Fibroblast of the aortic adventitia (primary cell): Measurements from ENCODE around the gene MYL3. TPM values are rescaled to one million over a fixed set of nuclear protein-coding genes. Genes with fewer than 3 reads are reported as not detected.
A peak's percentile ranks its signal among the peaks of the same experiment; 100 is the strongest.

Source experiments
- DNase-seq: peaks from one replicate; pipeline ENCODE4 v3.0.0-alpha.2; 2010; ENCODE audit warnings: low read depth
- H3K4me3 ChIP-seq: 2 replicates; pipeline ENCODE4 v1.5.1; 2011; ENCODE audit warnings: low read depth, mild to moderate bottlenecking, control low read depth, low read length, moderate library complexity
- CTCF ChIP-seq: IDR thresholded peaks from 2 replicates; pipeline ENCODE4 v1.5.1; 2011; ENCODE audit warnings: mild to moderate bottlenecking, low read length, control low read depth, inconsistent platforms; ENCODE audit not compliant: insufficient read depth
- total RNA-seq: library from RNA; depleted of rRNA; stranded (reverse); fragments of >200 nt; gene quantifications from 2 replicates; pipeline ENCODE4 v1.2.3, GENCODE V29; 2012; ENCODE audit warnings: low replicate concordance

Gene MYL3
- total RNA-seq, 1 donor: not detected

DNA sequence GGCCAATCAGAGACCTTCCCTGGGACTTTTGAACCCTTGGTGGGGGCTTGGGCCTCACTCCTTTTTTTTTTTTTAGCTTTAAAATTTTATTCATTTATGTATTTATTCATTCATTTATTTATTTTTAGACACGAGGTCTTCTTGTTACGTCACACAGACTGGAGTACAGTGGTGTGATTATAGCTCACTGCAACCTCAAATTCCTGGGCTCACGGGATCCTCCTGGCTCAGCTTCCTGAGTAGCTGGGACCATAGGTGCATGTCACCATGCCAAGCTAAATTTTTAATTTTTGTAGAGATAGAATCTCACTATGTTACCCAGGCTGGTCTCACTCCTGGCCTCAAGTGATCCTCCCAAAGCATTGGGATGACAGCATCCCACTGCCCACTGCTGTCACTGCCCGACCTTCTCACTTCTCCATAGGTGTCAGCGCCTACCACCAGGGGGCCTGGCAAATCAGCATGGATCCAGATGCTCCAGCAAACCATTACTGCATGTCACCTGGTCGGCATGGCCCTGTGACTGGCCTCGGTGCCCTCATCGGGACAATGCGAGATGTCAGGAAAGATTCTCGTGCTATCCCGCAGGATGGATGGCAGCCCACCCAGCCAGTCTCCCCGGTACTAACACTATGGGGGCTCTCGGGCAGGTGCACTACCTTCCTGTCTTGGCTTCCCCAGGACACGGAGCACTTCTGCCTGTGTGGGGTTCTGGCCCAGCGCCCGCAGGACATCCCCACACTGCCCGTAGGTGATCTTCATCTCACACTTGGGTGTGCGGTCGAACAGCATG is 3.0 kb downstream of the MYL3 start:
- peak; percentile 36 for TF ChIP-seq CTCF
- no peak for DNase-seq
- no peak overlapping the region for H3K4me3 ChIP-seq

DNA sequence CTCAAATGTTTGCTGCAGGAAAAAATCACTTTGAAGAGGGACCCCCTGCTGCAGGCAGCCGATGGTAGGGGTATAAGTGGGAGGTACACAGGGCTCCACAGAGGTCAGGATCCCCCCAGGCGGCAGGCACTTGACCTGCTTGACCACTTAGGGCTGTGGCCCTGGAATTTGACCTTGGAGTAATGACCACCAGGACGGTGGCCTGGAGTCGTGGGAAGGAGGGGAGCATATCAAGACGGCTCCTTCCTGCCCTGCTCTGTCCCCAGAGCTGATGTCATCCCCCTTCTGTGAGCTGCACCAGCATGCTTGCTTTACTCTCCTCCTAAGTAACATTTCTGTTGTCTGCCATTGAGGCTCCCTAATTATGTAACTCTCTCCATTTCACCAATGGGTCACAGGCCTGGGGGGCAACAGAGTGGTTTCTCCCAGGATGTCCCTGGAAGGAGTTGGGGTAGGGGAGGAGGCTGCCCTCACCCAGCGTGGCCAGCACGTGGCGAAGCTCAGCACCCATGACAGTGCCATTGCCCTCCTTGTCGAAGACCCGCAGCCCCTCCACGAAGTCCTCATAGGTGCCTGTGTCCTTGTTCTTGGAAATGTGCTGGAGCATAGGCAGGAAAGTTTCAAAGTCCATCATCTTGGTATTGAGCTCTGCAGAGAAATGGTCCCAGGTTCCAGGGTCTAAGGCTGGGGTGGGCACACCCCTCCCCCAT is 4.1 kb downstream of the MYL3 start:
- DNase-seq: no peak
- TF ChIP-seq CTCF: no peak

GRCh38 chr3:46858456-46858855 is 4.8 kb downstream of the MYL3 start:
- H3K4me3 ChIP-seq: no peak overlapping the region
- DNase-seq: no peak
- TF ChIP-seq CTCF: no peak

More for the DNA sequence above, 4.1 kb downstream of the MYL3 start:
- H3K4me3 ChIP-seq: no peak overlapping the region

- TF ChIP-seq CTCF: no peak
- DNase-seq: no peak
- H3K4me3 ChIP-seq: no peak overlapping the region
These were observed 5.5 kb downstream of the MYL3 start for GRCh38 chr3:46857485-46858341.

DNA sequence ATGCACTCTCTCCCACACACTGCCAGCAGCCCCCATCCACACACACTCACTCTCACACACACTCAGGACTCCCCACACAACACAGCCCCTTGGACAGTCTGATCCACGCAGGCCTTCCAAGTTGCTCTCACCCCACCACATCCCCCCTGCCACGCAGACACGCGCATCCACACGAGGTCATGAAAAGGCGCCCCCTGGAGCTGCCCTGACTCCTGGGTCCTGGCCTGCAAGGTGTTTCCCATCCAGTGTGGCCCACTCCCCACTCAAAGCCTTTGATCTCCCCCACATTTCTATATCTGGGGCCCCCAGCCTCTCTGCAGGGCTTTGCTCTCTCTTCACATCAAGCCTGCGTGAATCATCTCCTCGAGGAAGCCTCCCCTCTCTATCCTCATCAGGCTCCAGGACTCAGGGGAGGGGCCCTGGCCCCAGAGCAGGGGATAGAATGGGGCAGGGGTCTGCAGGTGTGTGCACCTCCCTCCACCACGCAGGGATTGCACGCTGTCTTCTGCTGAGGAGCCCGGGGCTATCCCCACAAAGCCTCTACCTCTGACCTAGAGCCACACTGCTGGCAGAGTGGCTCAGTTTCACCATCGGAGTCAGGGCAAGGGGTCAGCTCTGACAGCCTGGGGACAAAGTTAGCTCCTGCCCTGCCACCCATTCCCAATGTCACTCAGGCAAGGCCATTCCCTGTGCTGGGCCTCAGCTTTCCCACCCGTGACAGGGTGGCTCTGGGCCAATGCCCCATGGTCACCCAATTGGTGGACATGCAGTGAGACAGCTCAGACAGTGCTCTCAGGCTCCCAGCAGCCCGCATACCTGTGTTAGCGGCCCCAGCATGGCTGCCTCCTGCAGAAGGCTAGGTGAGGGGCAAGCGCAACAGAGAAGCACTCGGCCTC is 6.4 kb downstream of the MYL3 start:
- no peak for DNase-seq
- no peak for TF ChIP-seq CTCF

DNA sequence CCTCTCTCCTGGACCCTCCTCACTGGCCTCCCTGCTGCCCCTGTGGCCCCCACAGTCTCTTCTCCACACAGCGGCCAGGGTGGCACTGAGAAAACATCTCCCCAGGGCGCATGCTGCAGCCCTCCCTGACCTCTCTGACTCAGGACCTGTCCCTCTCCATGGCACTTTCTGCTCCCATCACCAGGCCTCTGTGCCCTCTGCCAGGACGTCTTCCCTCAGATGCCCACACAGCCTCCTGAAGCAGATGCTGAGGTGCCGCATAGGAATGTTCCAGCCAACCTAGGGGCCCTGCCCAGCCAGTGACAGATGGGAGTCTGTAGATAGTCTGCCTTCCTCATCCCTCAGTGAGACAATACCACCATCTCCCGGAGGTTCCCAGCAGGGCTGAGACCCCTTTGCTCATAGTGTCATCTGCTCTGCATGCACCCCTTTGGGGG is 8.7 kb downstream of the MYL3 start:
- TF ChIP-seq CTCF: no peak
- H3K4me3 ChIP-seq: no peak overlapping the region
- no peak for DNase-seq

More for the DNA sequence above, 6.4 kb downstream of the MYL3 start:
- H3K4me3 ChIP-seq: no peak overlapping the region
